SK-N-DZ (cell line): ENCODE results near the gene SPACA5B. TPM values are rescaled to one million over a fixed set of nuclear protein-coding genes. Genes with fewer than 3 reads are reported as not detected.
"Not testable (repeated sequence)": the region's sequence is repeated elsewhere in the genome, so short reads cannot be mapped to it uniquely, and the experiment has no call there.

Experiments used
- DNase-seq: peaks from one replicate; pipeline ENCODE4 v3.0.0-alpha.2; 2015; ENCODE audit warnings: low spot score
- polyA plus RNA-seq, 2 experiments: library from polyadenylated mRNA; depleted of rRNA; stranded (reverse); fragments of >200 nt; gene quantifications; 2 replicates each; pipeline ENCODE4 v1.2.3, GENCODE V29; 2014

The SPACA5B gene
- polyA plus RNA-seq (2014; cell fraction: cytosol; rRNA removed): not detected in 2 replicates
- not detected in 2 replicates for polyA plus RNA-seq (2014; cell fraction: nucleus; rRNA removed)

DNA sequence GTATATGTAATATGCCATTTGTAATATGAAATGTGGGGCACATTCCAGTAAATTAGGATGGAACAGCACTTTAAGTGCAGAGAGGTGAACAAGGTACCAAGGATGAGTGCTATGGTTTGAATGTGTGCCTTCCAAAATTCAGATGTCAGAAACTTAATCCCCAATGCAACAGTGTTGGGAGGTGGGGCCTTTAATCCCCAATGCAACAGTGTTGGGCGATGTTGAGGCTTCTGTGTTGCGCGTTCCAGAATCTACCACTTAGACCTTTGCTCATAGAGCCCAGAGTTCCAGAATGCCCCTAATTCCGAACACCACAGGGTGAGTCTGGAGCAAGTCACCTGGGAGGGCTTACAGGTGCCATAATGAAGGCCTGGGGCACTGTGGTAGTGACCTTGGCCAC is at the start of gene SPACA5B:
Gene SPACA5B, plus strand, starts transcription at position 301 of the 400 bp plus-strand sequence. Its CDS starts 62 bp downstream, at position 363.
- not testable (repeated sequence) for DNase-seq

DNA sequence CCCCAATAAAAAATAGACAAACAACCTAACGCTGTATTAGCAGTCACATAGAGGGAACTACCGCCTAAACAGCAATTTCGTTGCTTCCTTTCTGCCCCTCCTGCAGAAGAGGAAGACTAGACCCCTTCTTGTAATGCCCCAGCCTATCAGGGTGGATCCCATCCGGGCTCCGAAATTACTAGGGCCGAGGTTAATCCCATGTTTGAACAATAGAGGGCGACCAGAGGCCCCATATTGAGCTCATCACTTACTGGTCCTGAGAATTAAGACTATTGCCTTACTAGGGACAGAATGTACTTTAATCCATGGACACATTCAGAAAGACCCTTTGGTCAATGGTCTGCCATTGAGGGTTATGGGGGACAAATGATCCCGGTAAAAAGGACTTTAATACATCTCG is 47.2 kb upstream of the SPACA5B start:
- peak; percentile 27 for DNase-seq

DNA sequence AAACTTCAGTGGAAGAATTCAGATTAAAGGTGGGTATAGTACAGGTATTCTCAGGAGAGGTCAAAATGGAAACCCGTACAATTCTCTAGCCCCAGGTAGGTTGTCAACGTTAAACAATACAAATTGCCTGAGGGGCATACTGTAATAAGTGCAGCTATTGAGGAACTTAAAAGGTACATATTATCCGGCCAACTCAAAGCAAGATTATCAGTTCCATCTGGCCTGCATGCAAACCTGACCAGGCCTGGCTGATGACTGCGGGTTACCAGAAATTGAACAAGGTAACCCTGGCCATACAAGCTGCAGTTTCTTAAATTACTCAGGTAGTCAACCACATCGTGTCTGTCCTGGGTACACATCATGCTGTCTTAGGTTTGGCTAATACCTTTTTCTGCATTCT is 46.7 kb upstream of the SPACA5B start:
- no peak for DNase-seq

DNA sequence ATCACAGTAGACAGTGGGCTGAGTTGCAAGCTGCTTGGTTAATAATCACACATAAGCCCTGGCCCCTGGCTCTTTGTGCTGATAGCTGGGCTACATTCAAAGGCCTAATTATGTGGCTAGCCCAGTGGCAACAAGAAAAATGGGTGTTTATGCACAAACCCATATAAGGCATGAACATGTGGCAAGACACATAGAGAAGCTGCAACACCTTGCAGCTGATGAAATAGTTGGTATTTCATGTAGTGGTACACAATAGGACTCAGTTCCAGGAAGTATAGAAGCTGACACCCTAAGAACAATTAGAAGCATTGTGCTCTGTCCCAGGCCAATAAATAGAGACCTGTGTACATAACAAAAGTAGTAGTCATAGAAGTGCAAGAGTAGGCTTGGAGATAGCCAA is 44.3 kb upstream of the SPACA5B start:
- DNase-seq: no peak

DNA sequence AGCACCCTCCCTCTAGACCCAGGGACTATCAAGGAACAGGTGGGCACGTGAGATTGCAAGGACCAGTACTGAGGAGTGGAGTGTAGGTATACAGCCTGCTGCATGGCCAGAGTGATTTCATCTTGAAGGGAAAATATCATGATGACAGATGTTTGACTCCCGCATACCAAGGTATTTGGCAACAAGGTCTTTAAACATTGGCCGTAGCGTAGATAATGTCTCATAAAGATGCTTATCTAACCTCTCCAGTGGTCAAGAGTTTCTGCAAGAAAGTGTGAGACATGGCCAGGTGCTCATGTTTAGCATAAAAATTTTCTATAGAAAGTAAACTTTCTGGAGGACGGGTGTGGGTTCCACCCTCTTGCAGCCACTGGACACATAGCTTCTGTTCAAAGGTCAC is 40.3 kb upstream of the SPACA5B start:
- no peak for DNase-seq

DNA sequence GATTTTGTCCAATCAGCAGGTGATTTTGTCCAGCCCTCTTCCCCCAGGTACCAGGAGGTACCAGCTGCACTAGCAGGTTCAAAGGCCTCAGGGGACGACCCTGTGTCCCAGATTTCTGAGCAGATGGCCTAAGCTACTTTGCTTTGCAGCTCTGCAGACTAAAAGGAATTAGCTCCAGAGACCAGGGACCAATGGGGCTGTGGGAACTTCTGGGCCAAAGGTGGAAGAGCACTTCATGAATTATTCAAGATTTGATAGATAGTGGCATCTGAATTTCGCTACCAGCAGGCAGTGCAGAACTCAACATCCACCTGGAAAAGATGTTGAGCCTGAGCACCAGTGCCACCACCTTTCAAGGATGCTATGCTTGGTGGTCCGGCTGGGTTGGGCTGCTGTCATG is 37.9 kb upstream of the SPACA5B start:
- DNase-seq: not testable (repeated sequence)

DNA sequence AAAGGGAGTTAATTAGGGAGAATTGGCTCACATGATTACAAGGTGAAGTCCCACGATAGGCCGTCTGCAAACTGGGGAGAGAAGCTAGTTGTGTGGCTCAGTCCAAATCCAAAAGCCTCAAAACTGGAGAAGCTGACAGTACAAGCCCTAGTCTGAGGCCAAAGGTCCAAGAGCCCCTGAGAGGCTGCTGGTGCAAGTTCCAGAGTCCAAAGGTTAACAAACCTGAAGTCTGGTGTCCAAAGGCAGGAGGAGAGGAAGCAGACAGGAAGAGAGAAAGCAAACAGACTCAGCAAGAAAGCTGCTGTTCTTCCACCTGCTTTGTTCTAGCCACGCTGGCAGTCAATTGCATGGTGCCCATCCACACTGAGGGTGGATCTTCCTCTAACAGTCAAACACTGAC is 29.0 kb upstream of the SPACA5B start:
- no peak for DNase-seq

DNA sequence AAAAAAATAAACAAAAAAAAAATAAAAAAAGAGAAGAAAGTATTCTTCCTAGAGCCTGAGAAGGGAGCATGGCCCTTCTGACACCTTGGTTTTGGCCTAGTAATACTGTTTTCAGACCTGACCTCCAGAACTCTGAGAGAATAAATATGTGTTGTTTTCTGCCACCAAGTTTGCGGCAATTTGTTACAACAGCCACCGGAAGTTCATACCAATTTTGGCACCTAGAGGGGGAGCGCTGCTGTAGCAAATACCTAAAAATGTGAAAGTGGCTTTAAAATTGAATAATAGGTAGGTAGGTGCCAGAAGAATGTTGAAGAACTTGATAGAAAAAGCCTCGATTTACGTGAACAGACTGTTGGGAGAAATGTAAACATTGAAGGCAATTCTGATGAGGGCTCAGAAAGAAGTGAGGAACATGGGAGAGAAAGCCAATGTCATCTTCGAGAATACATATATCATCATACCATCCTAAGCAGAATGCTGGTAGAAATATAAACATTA is 27.5 kb upstream of the SPACA5B start:
- DNase-seq: no peak

DNA sequence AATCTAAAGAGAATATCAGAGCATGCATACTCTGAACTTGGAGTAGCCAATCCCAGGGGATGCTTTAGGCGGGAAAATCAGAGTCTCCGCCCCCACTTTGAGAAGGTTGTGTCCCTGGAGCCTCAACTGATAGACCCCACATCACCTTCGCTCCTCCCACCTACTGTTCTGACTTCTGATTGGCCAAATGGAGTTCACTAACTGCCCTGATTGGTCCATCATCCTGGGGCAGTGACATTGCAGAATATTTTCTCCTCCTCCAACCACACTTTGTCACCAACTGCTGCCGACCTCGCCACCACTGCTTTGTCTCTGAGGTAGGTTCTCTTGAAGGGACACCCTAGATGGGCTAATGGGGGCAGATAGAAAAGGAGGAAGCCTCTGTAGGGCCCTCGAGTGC is 22.7 kb upstream of the SPACA5B start:
- DNase-seq: no peak

DNA sequence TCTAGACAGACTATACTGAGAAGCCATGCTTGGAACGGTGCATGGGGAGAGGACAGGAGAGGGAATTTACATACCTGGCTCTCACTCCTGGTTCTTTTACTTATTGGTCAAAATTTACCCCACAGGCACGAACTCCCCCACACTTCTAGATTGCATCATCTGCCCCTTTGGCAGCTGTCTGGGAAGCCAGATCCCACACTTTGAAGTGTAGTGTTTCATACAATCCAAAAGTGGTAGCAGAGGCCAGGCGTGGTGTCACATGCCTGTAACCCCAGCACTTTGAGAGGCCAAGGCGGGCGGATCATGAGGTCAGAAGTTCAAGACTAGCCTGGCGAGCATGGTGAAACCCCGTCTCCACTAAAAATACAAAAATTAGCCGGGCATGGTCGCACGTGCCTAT is 5.1 kb upstream of the SPACA5B start:
- DNase-seq: not testable (repeated sequence)

DNA sequence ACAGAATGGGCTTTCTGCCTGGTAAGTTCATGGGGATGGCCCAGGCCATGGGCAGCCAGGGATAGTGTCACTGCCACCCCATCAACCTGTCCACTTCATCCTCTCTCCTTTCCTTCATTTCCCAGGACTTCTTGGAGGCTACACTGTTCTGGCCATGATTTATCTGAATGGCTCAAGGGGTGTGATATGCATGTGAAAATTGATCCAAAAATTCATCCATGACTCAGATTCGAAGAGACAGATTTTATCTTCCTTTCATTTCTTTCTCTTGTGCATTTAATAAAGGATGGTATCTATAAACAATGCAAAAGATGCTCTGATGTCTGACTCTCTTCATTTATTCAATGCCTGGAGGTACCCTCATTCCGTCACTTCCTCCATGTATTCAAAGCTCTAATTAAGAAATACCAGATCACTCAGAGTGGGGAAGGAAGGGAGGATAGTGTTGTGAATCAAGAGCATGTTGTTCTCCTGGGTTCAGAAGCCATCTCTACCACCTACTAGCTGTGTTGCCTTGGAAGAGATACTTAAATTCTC is 1.9 kb downstream of the SPACA5B start:
- not testable (repeated sequence) for DNase-seq

DNA sequence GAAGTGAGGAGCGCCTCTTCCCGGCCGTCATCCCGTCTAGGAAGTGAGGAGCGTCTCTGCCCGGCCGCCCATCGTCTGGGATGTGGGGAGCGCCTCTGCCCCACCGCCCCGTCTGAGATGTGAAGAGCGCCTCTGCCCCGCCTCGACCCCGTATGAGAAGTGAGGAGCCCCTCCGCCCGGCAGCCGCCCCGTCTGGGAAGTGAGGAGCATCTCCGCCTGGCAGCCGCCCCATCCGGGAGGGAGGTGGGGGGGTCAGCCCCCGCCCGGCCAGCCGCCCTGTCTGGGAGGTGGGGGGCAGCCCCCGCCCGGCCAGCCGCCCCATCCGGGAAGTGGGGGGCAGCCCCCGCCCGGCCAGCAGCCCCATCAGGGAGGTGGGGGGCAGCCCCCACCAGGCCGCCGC is 8.7 kb downstream of the SPACA5B start:
- not testable (repeated sequence) for DNase-seq

DNA sequence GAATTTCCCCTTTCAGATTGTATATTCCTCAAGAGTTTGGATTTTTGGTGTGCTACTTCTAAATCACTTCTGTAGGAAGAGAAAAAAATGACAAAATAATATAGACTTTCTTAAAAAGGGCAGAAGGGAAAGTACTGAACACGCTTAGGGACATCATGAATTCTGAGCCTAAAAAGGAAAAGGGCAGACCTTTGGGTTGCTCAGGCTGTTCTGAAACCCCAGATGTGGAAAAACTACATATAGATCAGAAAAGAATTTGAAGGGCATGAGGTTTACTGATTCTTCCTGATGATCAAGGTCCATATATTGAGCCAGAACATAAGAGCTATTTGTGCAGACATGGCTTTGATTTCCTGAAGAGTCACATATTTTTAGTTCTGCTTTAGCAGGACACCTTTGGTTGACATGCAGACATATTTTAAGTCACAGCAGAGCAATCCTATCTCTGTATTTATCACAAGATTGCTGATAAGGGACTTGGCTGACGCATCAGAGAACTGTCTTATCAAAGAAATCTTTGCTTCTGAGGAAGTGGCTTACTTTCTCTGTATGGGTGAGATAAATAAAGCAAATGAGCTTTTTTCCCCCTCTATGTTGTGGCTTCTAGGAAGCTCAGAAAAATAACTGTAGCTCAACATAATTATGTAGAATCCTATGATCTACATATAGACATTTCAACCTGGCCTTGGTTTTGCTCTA is 11.5 kb downstream of the SPACA5B start:
- not testable (repeated sequence) for DNase-seq

DNA sequence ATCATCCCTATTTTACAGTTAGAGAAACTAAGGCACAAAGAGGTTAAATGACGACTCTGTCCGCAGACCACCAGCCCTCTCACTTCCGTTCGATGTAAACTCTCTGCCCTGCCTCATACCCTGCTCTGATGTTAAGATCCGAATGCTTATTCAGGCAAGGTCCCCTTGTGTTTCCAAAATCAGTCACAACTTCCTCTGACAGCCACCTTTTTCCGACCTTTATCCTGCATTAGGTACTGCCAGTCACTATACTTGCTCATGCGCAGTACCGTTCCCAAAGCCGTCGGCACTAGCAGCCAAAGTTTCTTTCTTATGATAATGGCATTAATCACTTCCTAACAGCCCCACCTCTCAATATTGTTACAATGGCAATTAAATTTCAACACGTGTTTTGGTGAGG is 12.3 kb downstream of the SPACA5B start:
- DNase-seq: not testable (repeated sequence)

DNA sequence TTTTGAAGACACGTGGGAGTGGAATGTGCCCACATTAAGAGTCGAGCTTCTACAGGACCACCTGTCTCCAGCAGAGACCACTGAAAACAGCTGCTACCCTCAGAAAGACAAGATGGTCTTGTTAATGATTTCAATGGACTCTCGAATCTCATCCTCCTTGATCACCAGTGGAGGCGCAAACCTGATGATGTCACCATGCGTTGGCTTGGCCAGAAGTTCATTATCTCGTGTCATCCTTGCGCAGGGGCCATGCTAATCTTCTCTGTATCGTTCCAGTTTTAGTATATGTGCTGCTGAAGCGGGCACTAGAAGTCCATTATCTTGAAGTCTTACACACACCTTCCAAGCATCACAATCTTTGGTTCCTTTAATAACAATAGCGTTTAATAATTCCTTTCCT is 23.3 kb downstream of the SPACA5B start:
- DNase-seq: no peak

DNA sequence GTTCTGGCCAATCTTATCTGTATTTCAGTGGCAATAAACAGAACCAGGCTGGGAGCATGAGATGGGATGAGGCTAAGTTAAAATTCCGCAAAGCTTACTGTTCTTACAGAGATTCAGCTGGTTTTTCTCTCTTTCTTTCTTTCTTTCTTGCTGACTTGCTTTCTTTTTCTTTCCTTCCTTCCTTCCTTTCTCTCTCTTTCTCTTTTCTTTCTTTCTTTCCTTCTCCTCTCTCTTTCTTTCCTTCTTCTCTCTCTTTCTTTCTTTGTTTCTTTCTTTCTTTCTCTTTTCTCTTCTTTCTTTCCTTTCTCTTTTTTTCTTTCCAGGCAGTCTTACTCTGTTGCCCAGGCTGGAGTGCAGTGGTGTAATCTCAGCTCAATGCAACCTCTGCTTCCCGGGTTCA is 24.4 kb downstream of the SPACA5B start:
- no peak for DNase-seq

DNA sequence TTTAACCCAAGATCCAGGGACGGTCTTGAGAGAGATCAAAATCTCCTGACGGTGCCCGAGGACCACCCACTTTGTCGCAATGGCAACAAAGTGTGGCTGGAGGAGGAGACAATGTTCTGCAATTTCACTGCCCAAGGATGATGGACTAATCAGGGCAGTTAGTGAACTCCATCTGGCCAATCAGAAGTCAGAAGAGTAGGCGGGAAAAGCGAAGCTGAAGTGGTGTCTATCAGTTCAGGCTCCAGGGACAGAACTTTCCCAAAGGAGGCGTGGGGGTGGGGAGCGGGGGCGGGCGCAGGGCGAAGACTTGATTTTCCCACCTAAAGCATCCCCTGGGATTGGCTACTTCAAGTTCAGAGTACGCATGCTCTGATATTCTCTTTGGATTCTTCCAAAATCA is 25.6 kb downstream of the SPACA5B start:
- DNase-seq: no peak

DNA sequence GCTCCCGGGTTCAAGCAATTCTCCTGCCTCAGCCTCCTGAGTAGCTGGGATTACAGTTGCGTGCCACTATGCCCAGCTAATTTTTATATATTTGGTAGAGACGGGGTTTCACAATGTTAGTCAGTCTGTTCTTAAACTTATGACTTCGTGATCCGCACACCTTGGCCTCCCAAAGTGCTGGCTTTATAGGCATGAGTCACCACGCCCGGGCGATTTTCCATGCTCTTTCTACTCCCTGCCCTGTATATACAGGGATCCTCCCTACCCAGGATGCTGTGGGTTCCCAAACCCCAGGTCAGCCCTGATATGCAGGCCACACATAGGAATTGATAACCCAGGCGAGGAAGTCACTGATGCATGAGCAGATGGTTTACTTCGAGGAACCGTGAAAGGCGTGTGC is 34.8 kb downstream of the SPACA5B start:
- DNase-seq: no peak

DNA sequence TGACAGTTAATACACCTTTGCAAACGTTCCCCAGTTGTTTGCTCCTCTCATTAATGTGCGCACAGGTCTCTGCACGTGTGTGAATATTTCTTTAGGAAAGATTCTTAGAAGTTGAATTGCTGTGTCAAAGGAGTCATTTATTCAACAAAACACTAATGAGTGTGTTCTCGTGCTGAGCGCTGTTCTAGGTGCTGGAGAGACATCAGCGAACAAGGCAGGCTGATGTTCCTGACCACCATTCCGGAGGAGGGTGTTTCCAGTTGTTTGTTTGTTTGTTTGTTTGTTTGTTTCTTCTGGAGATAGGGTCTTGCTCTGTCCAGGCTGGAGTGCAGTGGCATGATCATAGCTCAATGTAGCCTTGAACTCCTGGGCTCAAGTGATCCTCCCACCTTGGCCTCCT is 35.9 kb downstream of the SPACA5B start:
- DNase-seq: not testable (repeated sequence)

DNA sequence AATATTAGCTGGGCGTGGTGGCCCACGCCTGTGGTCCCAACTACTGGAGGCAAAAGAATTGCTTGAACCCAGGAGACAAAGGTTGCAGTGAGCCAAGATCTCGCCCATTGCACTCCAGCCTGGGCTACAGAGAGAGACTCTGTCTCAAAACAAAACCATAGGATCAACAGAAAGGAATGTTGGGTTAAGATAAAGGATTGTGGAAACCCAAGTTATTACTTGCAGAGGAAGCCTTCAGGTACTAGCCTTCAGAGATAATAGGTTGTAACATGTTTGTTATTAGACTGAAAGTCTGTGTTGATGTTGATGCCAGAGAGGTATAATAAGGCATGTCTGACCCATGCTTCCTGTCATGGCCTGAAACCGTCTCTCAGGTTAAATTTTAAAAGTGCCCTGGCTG is 49.3 kb downstream of the SPACA5B start:
- DNase-seq: no peak

DNA sequence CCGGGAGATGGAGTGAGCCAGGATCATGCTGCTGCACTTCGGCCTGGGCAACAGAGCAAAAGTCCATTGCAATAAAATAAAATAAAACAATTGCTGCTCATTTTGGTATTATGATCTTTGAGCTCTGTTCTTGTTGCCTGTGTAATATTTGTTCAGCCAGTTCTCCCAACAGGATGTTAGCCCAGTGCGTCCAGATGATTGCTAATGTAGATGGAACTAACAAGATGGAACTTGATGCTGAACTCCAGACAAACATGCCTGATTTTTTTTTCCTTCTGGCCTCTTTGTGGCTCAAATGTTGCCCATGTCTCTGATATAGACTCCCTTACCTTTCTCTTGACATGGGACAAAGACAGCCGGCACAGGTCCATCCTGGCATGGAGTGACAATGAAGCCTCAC is 50.4 kb downstream of the SPACA5B start:
- no peak for DNase-seq

DNA sequence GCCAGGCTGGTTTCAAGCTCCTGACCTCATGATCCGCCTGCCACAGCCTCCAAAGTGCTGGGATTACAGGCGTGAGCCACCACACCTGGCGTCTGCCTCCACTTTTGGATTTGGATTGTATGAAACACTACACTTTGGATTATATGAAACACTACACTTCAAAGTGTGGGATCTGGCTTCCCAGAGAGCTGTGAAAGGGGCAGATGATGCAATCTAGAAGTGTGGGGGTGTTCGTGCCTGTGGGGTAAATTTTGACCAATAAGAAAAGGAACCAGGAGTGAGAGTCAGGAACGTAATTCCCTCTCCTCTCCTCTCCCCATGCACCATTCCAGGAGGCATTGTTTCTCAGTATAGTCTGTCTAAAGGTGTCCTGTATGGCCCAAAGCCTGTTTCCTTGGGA is 51.5 kb downstream of the SPACA5B start:
- not testable (repeated sequence) for DNase-seq
